Endothelial cell of umbilical vein (primary cell): ENCODE measurements around the gene ZBTB34. TPM values are rescaled to one million over a fixed set of nuclear protein-coding genes. Genes with fewer than 3 reads are reported as not detected.

Experiments
- BruUV-seq: library from RNA; stranded (reverse); fragments of 400-500 nt; replicated peaks from 2 replicates; lab custom pipeline; 2021; lab: Mats Ljungman, UMichigan
- CTCF ChIA-PET: fragments of 300-600, 350-600 bp; sonication (Branson Sonifier 250); formaldehyde crosslinking; loops from one replicate; lab custom pipeline; 2021; ENCODE audit warnings: antibody characterized with exemption, inconsistent platforms; lab: Charles Lee
- POLR2A ChIA-PET: fragments of 300-600, 350-600 bp; sonication (Branson Sonifier 250); formaldehyde crosslinking; loops from one replicate; lab custom pipeline; 2021; ENCODE audit warnings: antibody characterized with exemption, inconsistent platforms; lab: Charles Lee
- DNase-seq: peaks from one replicate; pipeline ENCODE4 v3.0.0-alpha.2; 2011; ENCODE audit warnings: low read depth, low spot score
- FAIRE-seq: peaks from 2 replicates; lab custom pipeline; 2011; peaks lifted over from hg19 to GRCh38; lab: Jason Lieb, UNC
- H2AFZ ChIP-seq: 2 replicates; pipeline ENCODE4 v1.6.0; 2012; ENCODE audit warnings: low read depth, low read length, control low read depth, inconsistent platforms
- H3K27ac ChIP-seq: 2 replicates; pipeline ENCODE4 v1.5.1; 2011; ENCODE audit warnings: low read depth, mild to moderate bottlenecking, control low read depth, low read length, moderate library complexity; ENCODE audit not compliant: insufficient read depth
- H3K27me3 ChIP-seq, 2 experiments: 2 replicates each; pipeline versions ENCODE4 v1.6.0 to v1.6.1; 2011; ENCODE audit warnings: low read length in 2 of 2, mixed read lengths in 1 of 2; ENCODE audit not compliant: control insufficient read depth in 2 of 2, insufficient read depth in 2 of 2
- H3K36me3 ChIP-seq, 2 experiments: 2 replicates in 1 of 2; 3 replicates in 1 of 2; pipeline ENCODE4 v1.5.1; 2011; ENCODE audit warnings: low read length in 2 of 2, mild to moderate bottlenecking in 1 of 2, moderate library complexity in 1 of 2; ENCODE audit not compliant: control insufficient read depth in 2 of 2, insufficient read depth in 2 of 2; ENCODE audit errors: extremely low read depth in 1 of 2
- H3K4me1 ChIP-seq: 3 replicates; pipeline ENCODE4 v1.5.1; 2011; ENCODE audit warnings: mild to moderate bottlenecking, low read length; ENCODE audit not compliant: control insufficient read depth, insufficient read depth; ENCODE audit errors: extremely low read depth
- H3K4me2 ChIP-seq: 2 replicates; pipeline ENCODE4 v1.6.1; 2011; ENCODE audit warnings: low read length, control low read depth, mixed read lengths; ENCODE audit not compliant: insufficient read depth
- H3K4me3 ChIP-seq, 3 experiments: fragments of 200-600 bp in 1 of 3; sonication (generic), shearing (Covaris generic) in 1 of 3; replicated peaks in 1 of 3; 2 replicates each; pipeline ENCODE4 v1.5.1; 2011 to 2016; ENCODE audit warnings: control low read depth in 3 of 3, low read length in 3 of 3, mild to moderate bottlenecking in 2 of 3, inconsistent platforms in 1 of 3, low read depth in 1 of 3, moderate library complexity in 1 of 3; ENCODE audit not compliant: insufficient read depth in 1 of 3
- H3K79me2 ChIP-seq: 2 replicates; pipeline ENCODE4 v1.6.0; 2012; ENCODE audit warnings: low read length, inconsistent platforms; ENCODE audit not compliant: control insufficient read depth, insufficient read depth
- H3K9ac ChIP-seq: replicated peaks from 2 replicates; pipeline ENCODE3; 2011; ENCODE audit warnings: low read length, control low read depth; ENCODE audit not compliant: insufficient read depth; ENCODE audit errors: extremely low read depth
- H3K9me1 ChIP-seq: replicated peaks from 3 replicates; pipeline ENCODE4 v1.6.0; 2011; ENCODE audit warnings: mild to moderate bottlenecking, low read length; ENCODE audit not compliant: control insufficient read depth, insufficient read depth; ENCODE audit errors: extremely low read depth
- H3K9me3 ChIP-seq: replicated peaks from 2 replicates; pipeline ENCODE4 v1.5.1; 2012; ENCODE audit warnings: low read length, inconsistent platforms; ENCODE audit not compliant: control insufficient read depth, insufficient read depth
- H4K20me1 ChIP-seq: replicated peaks from 2 replicates; pipeline ENCODE3; 2011; ENCODE audit warnings: mild to moderate bottlenecking, low read length; ENCODE audit not compliant: control insufficient read depth, insufficient read depth; ENCODE audit errors: extremely low read depth
- CTCF ChIP-seq, 2 donors: IDR thresholded peaks; 1 replicate in 1 of 2; 2 replicates in 1 of 2; pipeline ENCODE4 v1.5.1; 2011; ENCODE audit warnings: low read length in 2 of 2, mild to moderate bottlenecking in 2 of 2, moderate library complexity in 2 of 2, control low read depth in 1 of 2, inconsistent platforms in 1 of 2, low read depth in 1 of 2; ENCODE audit not compliant: insufficient read depth in 1 of 2; ENCODE audit errors: extremely low read depth in 1 of 2
- EZH2 ChIP-seq: IDR thresholded peaks from 2 replicates; pipeline ENCODE4 v1.6.1; 2012; ENCODE audit warnings: borderline replicate concordance, low read depth, mild to moderate bottlenecking, moderate library complexity, low read length, inconsistent platforms; ENCODE audit not compliant: severe bottlenecking
- FOS ChIP-seq: IDR thresholded peaks from 2 replicates; pipeline ENCODE4 v1.6.1; 2011; ENCODE audit warnings: mild to moderate bottlenecking, low read length, moderate library complexity, borderline replicate concordance; ENCODE audit not compliant: insufficient read depth
- GATA2 ChIP-seq: IDR thresholded peaks from 2 replicates; pipeline ENCODE4 v1.7.0; 2011; ENCODE audit warnings: low read depth, mild to moderate bottlenecking, moderate library complexity, mixed read lengths, low read length; ENCODE audit not compliant: insufficient read length, insufficient read depth
- JUN ChIP-seq: IDR thresholded peaks from 2 replicates; pipeline ENCODE4 v1.6.1; 2011; ENCODE audit warnings: borderline replicate concordance, low read depth; ENCODE audit not compliant: insufficient read length, insufficient read depth
- MAX ChIP-seq: IDR thresholded peaks from 2 replicates; pipeline ENCODE4 v1.6.1; 2011; ENCODE audit not compliant: insufficient read depth, insufficient read length
- MYC ChIP-seq: IDR thresholded peaks from one replicate; pipeline ENCODE4 v1.6.1; 2011; ENCODE audit warnings: mild to moderate bottlenecking, low read depth, low read length
- POLR2A ChIP-seq: IDR thresholded peaks from 2 replicates; pipeline ENCODE4 v1.6.1; 2012; ENCODE audit warnings: low read depth, mild to moderate bottlenecking, control low read depth, low read length
- POLR2AphosphoS5 ChIP-seq: IDR thresholded peaks from 2 replicates; pipeline ENCODE4 v1.6.1; 2012; ENCODE audit warnings: low read depth, mild to moderate bottlenecking, control low read depth, low read length, moderate library complexity; ENCODE audit not compliant: insufficient read depth
- dilution Hi-C: fragments of 300-500 bp; cut with MboI; formaldehyde crosslinking; loops from one replicate; pipeline ENCODE4 v1.15.0; 2019; ENCODE audit warnings: low sequenced_read_pairs; ENCODE audit not compliant: extremely low pct_ligation_motif_present
- intact Hi-C: fragments of 100-400 bp; cut with micrococcal nuclease; formaldehyde crosslinking; loops from one replicate; pipeline ENCODE4 v1.10.0; 2022
- polyA plus RNA-seq, 4 experiments: library from polyadenylated mRNA; depleted of rRNA in 3 of 4; stranded (reverse) in 3 of 4; unstranded in 1 of 4; fragments of >200 nt; gene quantifications; 2 replicates each; pipeline versions ENCODE4 v1.2.1 to v1.2.3, GENCODE V29; 2011 to 2012; ENCODE audit warnings: missing spikeins in 1 of 4
- total RNA-seq: library from RNA; stranded (reverse); gene quantifications from 2 replicates; pipeline ENCODE4 v1.2.3, GENCODE V29; 2021

ZBTB34 gene
- total and polyA plus RNA-seq, 2 donors (not counting 3 experiments of a cell fraction or from before 2014, with no cell fraction given), result 4.0 to 9.6 TPM

GRCh38 chr9:126842220-126842842 lies 18.1 kb upstream of the ZBTB34 start:
- Histone ChIP-seq H3K9me1 (no peaks in the 10 kb centered on the region), H3K9ac (no peak overlapping the region), H4K20me1 (no peaks in the 10 kb centered on the region), H2AFZ (no peak overlapping the region), H3K4me3 (no peak overlapping the region), H3K27me3 (no peaks in the 10 kb centered on the region), H3K9me3 (no peaks in the 10 kb centered on the region), H3K36me3 (peaks cover 0 to under 1% of the 10 kb centered on the region in 2 experiments), H3K4me1 (peaks cover 16% of the 10 kb centered on the region), H3K4me2 (no peak overlapping the region), H3K27ac (no peak overlapping the region), H3K79me2 (no peaks in the 10 kb centered on the region)
- dilution Hi-C loops, result no loop called here
- no peak for DNase-seq
- intact Hi-C loops, result no loop called here
- no peak for TF ChIP-seq EZH2
- TF ChIP-seq FOS, result no peak
- TF ChIP-seq JUN, result no peak
- no peak for TF ChIP-seq MYC
- no peak for TF ChIP-seq POLR2A
- TF ChIP-seq MAX, result no peak
- no peak for TF ChIP-seq GATA2
- TF ChIP-seq POLR2AphosphoS5, result no peak
- TF ChIP-seq CTCF (IDR thresholded peaks at IDR 0.05; ENCODE audit: extremely low read depth in 1 of 2, insufficient read depth in 1 of 2, low read depth in 1 of 2, low read length in 2 of 2), result no peak
- FAIRE-seq, result no peak
- ChIA-PET CTCF (no interaction called here), POLR2A (no interaction called here)
- BruUV-seq, result no TSS peak
